ENCODE data around the gene ARSB.
"Not testable (repeated sequence)": the region's sequence is repeated elsewhere in the genome, so short reads cannot be mapped to it uniquely, and the experiment has no call there.

Gene ARSB

GRCh38 chr5:78983601-78984438 lies 1.3 kb downstream of the ARSB start:
- H3K9me3 ChIP-seq (replicated peaks; ENCODE audit: insufficient read depth, low read length), result no peaks in the 10 kb centered on the region
- H3F3A ChIP-seq (ENCODE audit: insufficient read depth, low read length), result peaks cover 18% of the 10 kb centered on the region
- H3K4me3 ChIP-seq (ENCODE audit: low read length), result peak overlapping the region; percentile 77
- no peaks in the 10 kb centered on the region for H3K27me3 ChIP-seq (replicated peaks; ENCODE audit: insufficient read depth, low read length)
- peaks cover 13% of the 10 kb centered on the region for H3K4me1 ChIP-seq (ENCODE audit: low read length)
- H3K79me2 ChIP-seq (ENCODE audit: low read length), result peaks cover 16% of the 10 kb centered on the region
- peak overlapping the region; percentile 96 for H2AFZ ChIP-seq (ENCODE audit: low read length)
- no peaks in the 10 kb centered on the region for H4K20me1 ChIP-seq (ENCODE audit: insufficient read depth, low read length)
- H3K36me3 ChIP-seq (replicated peaks; ENCODE audit: insufficient read depth, low read length), result no peaks in the 10 kb centered on the region
- peak overlapping the region; percentile 84 for H3K4me2 ChIP-seq (ENCODE audit: low read depth, low read length)
- no peaks in the 10 kb centered on the region for H3K9me2 ChIP-seq (replicated peaks; ENCODE audit: insufficient read depth, low read length)
- peak overlapping the region; percentile 80; the same call in 1 of the 2 replicates for H3K27ac ChIP-seq (ENCODE audit: low read length)
- H3K9ac ChIP-seq (ENCODE audit: low read length), result peak overlapping the region; percentile 43
- peak; percentile 48 for DNase-seq
- no peak for TF ChIP-seq EZH2phosphoT487 (IDR thresholded peaks at IDR 0.05; ENCODE audit: low read length)
- TF ChIP-seq, protein P1, sequence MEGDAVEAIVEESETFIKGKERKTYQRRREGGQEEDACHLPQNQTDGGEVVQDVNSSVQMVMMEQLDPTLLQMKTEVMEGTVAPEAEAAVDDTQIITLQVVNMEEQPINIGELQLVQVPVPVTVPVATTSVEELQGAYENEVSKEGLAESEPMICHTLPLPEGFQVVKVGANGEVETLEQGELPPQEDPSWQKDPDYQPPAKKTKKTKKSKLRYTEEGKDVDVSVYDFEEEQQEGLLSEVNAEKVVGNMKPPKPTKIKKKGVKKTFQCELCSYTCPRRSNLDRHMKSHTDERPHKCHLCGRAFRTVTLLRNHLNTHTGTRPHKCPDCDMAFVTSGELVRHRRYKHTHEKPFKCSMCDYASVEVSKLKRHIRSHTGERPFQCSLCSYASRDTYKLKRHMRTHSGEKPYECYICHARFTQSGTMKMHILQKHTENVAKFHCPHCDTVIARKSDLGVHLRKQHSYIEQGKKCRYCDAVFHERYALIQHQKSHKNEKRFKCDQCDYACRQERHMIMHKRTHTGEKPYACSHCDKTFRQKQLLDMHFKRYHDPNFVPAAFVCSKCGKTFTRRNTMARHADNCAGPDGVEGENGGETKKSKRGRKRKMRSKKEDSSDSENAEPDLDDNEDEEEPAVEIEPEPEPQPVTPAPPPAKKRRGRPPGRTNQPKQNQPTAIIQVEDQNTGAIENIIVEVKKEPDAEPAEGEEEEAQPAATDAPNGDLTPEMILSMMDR (IDR thresholded peaks at IDR 0.05; ENCODE audit: low read length), result no peak
- no peak for TF ChIP-seq EZH2 (optimal IDR thresholded peaks at IDR 0.05; ENCODE audit: low read depth, low read length)

DNA sequence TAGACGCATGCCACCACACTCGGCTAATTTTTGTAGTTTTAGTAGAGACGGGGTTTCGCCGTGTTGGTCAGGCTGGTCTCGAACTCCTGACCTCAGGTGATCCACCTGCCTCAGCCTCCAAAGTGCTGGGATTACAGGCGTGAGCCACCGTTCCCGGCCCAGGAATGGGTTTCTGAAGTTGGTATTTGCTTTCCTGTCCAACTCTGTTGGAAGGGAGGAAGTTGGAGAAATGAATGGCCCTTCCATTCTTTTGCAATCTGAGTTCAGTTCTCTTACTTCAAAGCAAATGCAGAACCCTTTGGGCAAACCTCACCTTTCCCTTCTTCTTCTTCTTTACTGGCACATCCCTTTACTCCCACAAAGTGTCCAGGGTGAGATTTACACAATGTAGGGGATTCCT lies 1.9 kb downstream of the ARSB start:
- H3K4me3 ChIP-seq (ENCODE audit: low read length); DNase-seq; H3K36me3 ChIP-seq (replicated peaks; ENCODE audit: insufficient read depth, low read length); H3K27me3 ChIP-seq (replicated peaks; ENCODE audit: insufficient read depth, low read length); H3K27ac ChIP-seq (ENCODE audit: low read length); H3K9me3 ChIP-seq (replicated peaks; ENCODE audit: insufficient read depth, low read length); H3K9me2 ChIP-seq (replicated peaks; ENCODE audit: insufficient read depth, low read length); H4K20me1 ChIP-seq (ENCODE audit: insufficient read depth, low read length); H3K9ac ChIP-seq (ENCODE audit: low read length): not testable (repeated sequence)
- peaks cover 16% of the 10 kb centered on the region for H3K79me2 ChIP-seq (ENCODE audit: low read length)
- H3K4me2 ChIP-seq (ENCODE audit: low read depth, low read length), result peak overlapping the region; percentile 84
- H2AFZ ChIP-seq (ENCODE audit: low read length), result peak overlapping the region; percentile 96
- H3K4me1 ChIP-seq (ENCODE audit: low read length), result peaks cover 13% of the 10 kb centered on the region
- peaks cover 18% of the 10 kb centered on the region for H3F3A ChIP-seq (ENCODE audit: insufficient read depth, low read length)

- Histone ChIP-seq H3K27ac (ENCODE audit: low read length) (no peak overlapping the region), H3K4me3 (ENCODE audit: low read length) (no peak overlapping the region), H4K20me1 (ENCODE audit: insufficient read depth, low read length) (no peaks in the 10 kb centered on the region), H3F3A (ENCODE audit: insufficient read depth, low read length) (peaks cover 11% of the 10 kb centered on the region), H3K9me3 (replicated peaks; ENCODE audit: insufficient read depth, low read length) (no peaks in the 10 kb centered on the region), H3K4me2 (ENCODE audit: low read depth, low read length) (no peak overlapping the region), H3K4me1 (ENCODE audit: low read length) (peaks cover 8% of the 10 kb centered on the region), H3K9ac (ENCODE audit: low read length) (no peak overlapping the region), H3K27me3 (replicated peaks; ENCODE audit: insufficient read depth, low read length) (no peaks in the 10 kb centered on the region), H2AFZ (ENCODE audit: low read length) (no peak overlapping the region), H3K36me3 (replicated peaks; ENCODE audit: insufficient read depth, low read length) (no peaks in the 10 kb centered on the region), H3K9me2 (replicated peaks; ENCODE audit: insufficient read depth, low read length) (no peaks in the 10 kb centered on the region), H3K79me2 (ENCODE audit: low read length) (peaks cover 16% of the 10 kb centered on the region)
- TF ChIP-seq EZH2 (optimal IDR thresholded peaks at IDR 0.05; ENCODE audit: low read depth, low read length) (no peak), EZH2phosphoT487 (IDR thresholded peaks at IDR 0.05; ENCODE audit: low read length) (no peak)
- TF ChIP-seq, protein P1 (IDR thresholded peaks at IDR 0.05; ENCODE audit: low read length), result no peak
- no peak for DNase-seq
Observed at GRCh38 chr5:78979909-78980308, 5.2 kb downstream of the ARSB start.
